H9 (cell line): ENCODE results near the gene GPR21. TPM values are rescaled to one million over a fixed set of nuclear protein-coding genes. Genes with fewer than 3 reads are reported as not detected.

Experiments used
- DNase-seq: peaks from one replicate; pipeline ENCODE4 v3.0.0-alpha.2; 2017
- H2AFZ ChIP-seq: one replicate; pipeline ENCODE4 v1.6.1; 2013; ENCODE audit warnings: mild to moderate bottlenecking, low read length, control low read depth, moderate library complexity
- H2AK5ac ChIP-seq: 2 replicates; pipeline ENCODE4 v1.6.1; 2013; ENCODE audit warnings: low read length, control low read depth, mixed read lengths; ENCODE audit not compliant: insufficient read length
- H2BK120ac ChIP-seq: one replicate; pipeline ENCODE4 v1.6.1; 2013; ENCODE audit warnings: low read depth, mild to moderate bottlenecking, low read length, control low read depth, inconsistent platforms; ENCODE audit not compliant: poor library complexity, severe bottlenecking
- H2BK12ac ChIP-seq: 2 replicates; pipeline ENCODE4 v1.6.1; 2013; ENCODE audit warnings: low read length, control low read depth, mixed read lengths, low read depth; ENCODE audit not compliant: insufficient read length
- H2BK15ac ChIP-seq: 2 replicates; pipeline ENCODE4 v1.6.1; 2013; ENCODE audit warnings: low read depth, low read length, control low read depth
- H2BK20ac ChIP-seq: one replicate; pipeline ENCODE4 v1.6.1; 2013; ENCODE audit warnings: low read depth, mild to moderate bottlenecking, low read length, control low read depth, inconsistent platforms; ENCODE audit not compliant: poor library complexity, severe bottlenecking
- H2BK5ac ChIP-seq: 2 replicates; pipeline ENCODE4 v1.6.1; 2013; ENCODE audit warnings: low read length, control low read depth, mixed read lengths; ENCODE audit not compliant: insufficient read length
- H3K14ac ChIP-seq: 2 replicates; pipeline ENCODE4 v1.6.1; 2013; ENCODE audit warnings: low read length, control low read depth; ENCODE audit not compliant: insufficient read depth
- H3K18ac ChIP-seq: 2 replicates; pipeline ENCODE4 v1.6.1; 2013; ENCODE audit warnings: low read depth, mild to moderate bottlenecking, mixed read lengths, low read length, control low read depth; ENCODE audit not compliant: insufficient read length
- H3K23ac ChIP-seq: 2 replicates; pipeline ENCODE4 v1.6.1; 2013; ENCODE audit warnings: low read length, control low read depth, mixed read lengths, low read depth; ENCODE audit not compliant: insufficient read length
- H3K23me2 ChIP-seq: 2 replicates; pipeline ENCODE4 v1.6.1; 2013; ENCODE audit warnings: low read depth, mild to moderate bottlenecking, mixed read lengths, low read length, control low read depth; ENCODE audit not compliant: insufficient read length, poor library complexity, severe bottlenecking
- H3K27ac ChIP-seq: 2 replicates; pipeline ENCODE4 v1.5.1; 2013; ENCODE audit warnings: low read length, control low read depth, mixed read lengths, low read depth; ENCODE audit not compliant: insufficient read length
- H3K27me3 ChIP-seq: 2 replicates; pipeline ENCODE4 v1.6.1; 2013; ENCODE audit warnings: low read length, control low read depth, inconsistent platforms; ENCODE audit not compliant: insufficient read depth
- H3K4ac ChIP-seq: 2 replicates; pipeline ENCODE4 v1.6.1; 2013; ENCODE audit warnings: low read depth, mild to moderate bottlenecking, control low read depth, inconsistent platforms, low read length, moderate library complexity
- H3K4me1 ChIP-seq: 2 replicates; pipeline ENCODE4 v1.6.1; 2013; ENCODE audit warnings: low read length, control low read depth, inconsistent platforms; ENCODE audit not compliant: insufficient read depth
- H3K4me2 ChIP-seq: 2 replicates; pipeline ENCODE4 v1.6.1; 2013; ENCODE audit warnings: low read length, control low read depth, mixed read lengths; ENCODE audit not compliant: insufficient read length, insufficient read depth
- H3K56ac ChIP-seq: 2 replicates; pipeline ENCODE4 v1.6.1; 2013; ENCODE audit warnings: low read depth, mild to moderate bottlenecking, mixed read lengths, low read length, control low read depth; ENCODE audit not compliant: insufficient read length
- H3K79me1 ChIP-seq: 2 replicates; pipeline ENCODE4 v1.6.1; 2013; ENCODE audit warnings: low read depth, mild to moderate bottlenecking, moderate library complexity, low read length, control low read depth, inconsistent platforms; ENCODE audit not compliant: insufficient read depth, poor library complexity, severe bottlenecking
- H3K79me2 ChIP-seq: 2 replicates; pipeline ENCODE4 v1.6.1; 2013; ENCODE audit warnings: low read length, control low read depth, inconsistent platforms; ENCODE audit not compliant: insufficient read depth
- H3K9ac ChIP-seq: 2 replicates; pipeline ENCODE4 v1.6.1; 2013; ENCODE audit warnings: low read length, control low read depth, mixed read lengths; ENCODE audit not compliant: insufficient read length; ENCODE audit errors: extremely low read depth
- H3K9me3 ChIP-seq: one replicate; pipeline ENCODE4 v1.6.1; 2013; ENCODE audit warnings: low read depth, low read length, inconsistent platforms; ENCODE audit not compliant: control insufficient read depth
- H3T11ph ChIP-seq: one replicate; pipeline ENCODE4 v1.6.1; 2013; ENCODE audit warnings: mild to moderate bottlenecking, low read length, control low read depth, inconsistent platforms
- H4K20me1 ChIP-seq: one replicate; pipeline ENCODE4 v1.6.1; 2013; ENCODE audit not compliant: control insufficient read depth, insufficient read length, insufficient read depth
- H4K5ac ChIP-seq: 2 replicates; pipeline ENCODE4 v1.6.1; 2013; ENCODE audit warnings: low read depth, mild to moderate bottlenecking, mixed read lengths, low read length, control low read depth; ENCODE audit not compliant: insufficient read length
- H4K8ac ChIP-seq: replicated peaks from 2 replicates; pipeline ENCODE4 v1.6.1; 2013; ENCODE audit warnings: low read length, control low read depth, mixed read lengths, low read depth; ENCODE audit not compliant: insufficient read length
- H4K91ac ChIP-seq: 2 replicates; pipeline ENCODE4 v1.6.1; 2013; ENCODE audit warnings: low read depth, mild to moderate bottlenecking, moderate library complexity, mixed read lengths, low read length, control low read depth; ENCODE audit not compliant: insufficient read length
- H3K27ac Mint-ChIP-seq, 3 experiments: 2 replicates in 2 of 3; 3 replicates in 1 of 3; pipeline ENCODE4 v1.8.0; 2020 to 2021; ENCODE audit warnings: mixed read lengths in 3 of 3, mild to moderate bottlenecking in 1 of 3, moderate library complexity in 1 of 3
- H3K27me3 Mint-ChIP-seq: 2 replicates; pipeline ENCODE4 v1.8.0; 2021; ENCODE audit warnings: low read depth, mild to moderate bottlenecking, moderate library complexity, mixed read lengths
- H3K36me3 Mint-ChIP-seq, 3 experiments: 2 replicates in 2 of 3; 3 replicates in 1 of 3; pipeline ENCODE4 v1.8.0; 2020 to 2021; ENCODE audit warnings: low read depth in 3 of 3, mixed read lengths in 3 of 3; ENCODE audit not compliant: insufficient read depth in 1 of 3
- H3K4me1 Mint-ChIP-seq, 2 experiments: 2 replicates each; pipeline ENCODE4 v1.8.0; 2020; ENCODE audit warnings: mixed read lengths in 2 of 2
- H3K4me3 Mint-ChIP-seq, 2 experiments: 2 replicates in 1 of 2; 3 replicates in 1 of 2; pipeline ENCODE4 v1.8.0; 2020 to 2021; ENCODE audit warnings: mild to moderate bottlenecking in 2 of 2, mixed read lengths in 2 of 2, moderate library complexity in 1 of 2
- H3K9me3 Mint-ChIP-seq, 2 experiments: 2 replicates in 1 of 2; 3 replicates in 1 of 2; pipeline ENCODE4 v1.8.0; 2020; ENCODE audit warnings: mild to moderate bottlenecking in 2 of 2, mixed read lengths in 2 of 2, moderate library complexity in 1 of 2
- CTCF ChIP-seq: fragments of 200-600 bp; sonication (generic); conservative IDR thresholded peaks from 3 replicates; pipeline ENCODE4 v1.8.0; 2021; ENCODE audit warnings: antibody characterized with exemption, mild to moderate bottlenecking
- WGBS: extraction: QIAGEN DNeasy Blood & Tissue Kit; methylation state at CpG from one replicate; pipeline ENCODE4 v1.1.7; 2013; ENCODE audit warnings: missing lambda C conversion rate, low lambda C conversion rate, mixed read lengths; ENCODE audit not compliant: insufficient read length; ENCODE audit errors: extremely low coverage; 5-methylcytosine and 5-hydroxymethylcytosine counted together
- total RNA-seq: library from RNA; stranded (reverse); gene quantifications from 2 replicates; pipeline ENCODE4 v1.2.1, GENCODE V29; 2021

GPR21 gene
- total RNA-seq, 1 experiment from 2014 or later, result 0.87 TPM

GRCh38 chr9:123044586-123044985 is 11.1 kb downstream of the GPR21 start:
- Histone ChIP-seq H3K9me3 (no peaks in the 10 kb centered on the region), H2AFZ (no peak overlapping the region), H2BK15ac (no peak overlapping the region), H3K4me1 (no peaks in the 10 kb centered on the region), H3K4me2 (no peak overlapping the region), H3K56ac (no peak overlapping the region), H4K20me1 (no peaks in the 10 kb centered on the region), H3K18ac (no peak overlapping the region), H3K27me3 (no peaks in the 10 kb centered on the region), H3T11ph (no peak overlapping the region), H3K23me2 (no peaks in the 10 kb centered on the region), H3K14ac (no peak overlapping the region), H4K91ac (no peak overlapping the region), H3K27ac (peak overlapping the region; percentile 23), H3K4ac (no peak overlapping the region), H2BK20ac (no peak overlapping the region), H2BK12ac (no peak overlapping the region), H3K23ac (no peak overlapping the region), H3K79me2 (no peaks in the 10 kb centered on the region), H3K9ac (no peak overlapping the region), H4K8ac (no peak overlapping the region), H4K5ac (no peak overlapping the region), H2AK5ac (no peak overlapping the region), H2BK5ac (no peak overlapping the region), H3K79me1 (no peaks in the 10 kb centered on the region), H2BK120ac (no peak overlapping the region)
- no peak for DNase-seq
- no peaks in the 10 kb centered on the region for H3K4me1 Mint-ChIP-seq
- no peaks in the 10 kb centered on the region for H3K27me3 Mint-ChIP-seq
- TF ChIP-seq CTCF, result no peak
- peak overlapping the region in 1 of 3 experiments; percentile 3; a peak in 1 of 7 replicates for H3K27ac Mint-ChIP-seq
- no peaks in the 10 kb centered on the region; a peak in 1 of 5 replicates for H3K9me3 Mint-ChIP-seq
- peaks cover 8 to 16% (median 15%) of the 10 kb centered on the region in 3 experiments for H3K36me3 Mint-ChIP-seq
- no peak overlapping the region for H3K4me3 Mint-ChIP-seq
- WGBS, result no CpG with 5 or more reads among the region's 4 CpGs
